ENCODE results near the gene MYL4.

MYL4 gene

DNA sequence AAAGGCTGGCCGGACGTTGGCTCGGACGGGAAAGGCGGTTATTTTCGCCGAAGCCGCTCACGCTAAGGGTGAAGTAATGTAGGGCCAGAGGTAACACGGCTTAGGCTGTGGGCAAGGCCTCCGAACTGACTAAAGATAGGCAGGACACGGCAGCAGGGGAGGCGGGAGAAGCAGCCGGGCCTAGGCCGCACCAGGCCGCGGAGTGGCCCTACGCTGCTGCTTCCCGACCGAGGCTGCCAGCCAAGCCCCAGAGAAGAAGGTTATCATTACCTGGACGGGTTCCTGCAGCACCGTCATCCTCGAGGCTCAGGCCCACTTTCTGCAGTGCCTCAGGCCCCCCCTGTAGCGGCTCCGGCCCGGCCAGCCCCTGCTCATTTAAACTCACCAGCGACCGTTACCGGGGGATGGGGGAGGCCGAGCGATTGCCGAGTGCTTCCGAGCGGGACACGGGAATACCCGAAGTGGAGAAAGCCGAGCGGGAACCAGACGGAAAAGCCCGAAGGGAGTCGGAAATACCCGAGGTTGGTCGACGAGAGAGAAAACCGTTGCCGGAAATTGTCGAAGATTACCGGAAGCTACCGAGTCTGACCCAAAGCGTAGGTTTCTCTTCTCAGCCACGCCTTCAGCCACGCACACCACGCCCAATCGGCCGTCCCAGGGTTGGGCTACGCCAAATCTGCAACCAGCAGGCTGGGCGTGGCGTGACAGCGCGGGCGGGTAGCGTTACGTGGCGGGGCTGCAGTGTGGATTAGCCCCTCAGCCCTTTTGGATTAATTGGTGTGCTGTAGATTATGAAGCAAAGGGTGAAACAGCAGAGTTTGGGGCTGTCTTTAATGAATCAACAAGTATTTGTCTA lies 20.0 kb upstream of the MYL4 start, which contains the start of gene CDC27:
Gene CDC27, minus strand, starts transcription at position 420 of the 856 bp plus-strand sequence. Its CDS starts 123 bp downstream, at position 297.
- Histone ChIP-seq H2AK5ac (ENCODE audit: low read depth, low read length) (peak within 1 kb of the TSS; percentile 77), H3K14ac (ENCODE audit: low read length) (peak within 1 kb of the TSS; percentile 95), H3K9me3 (replicated peaks in 1 of 2; ENCODE audit: control insufficient read depth in 2 of 2, insufficient read depth in 1 of 2, low read depth in 1 of 2, low read length in 2 of 2) (peaks cover 0 to 3% of the 10 kb centered on the region in 2 donors), H3K4me1 (ENCODE audit: control insufficient read depth in 2 of 2, insufficient read depth in 1 of 2, low read depth in 1 of 2, low read length in 2 of 2) (peaks cover 0 to 2% of the 10 kb centered on the region in 2 donors), H3K36me3 (replicated peaks in 1 of 2; ENCODE audit: control insufficient read depth in 2 of 2, insufficient read depth in 2 of 2, low read length in 2 of 2) (peaks cover 0 to 23% of the 10 kb centered on the region in 2 donors), H3K4ac (ENCODE audit: low read length) (no peak within 1 kb of the TSS), H3K27me3 (ENCODE audit: control insufficient read depth in 3 of 3, insufficient read depth in 3 of 3, low read depth in 1 of 3, low read length in 3 of 3) (peaks cover 0 to 4% (median 0%) of the 10 kb centered on the region in 3 experiments), H2BK15ac (ENCODE audit: low read length) (no peak within 1 kb of the TSS), H2BK5ac (ENCODE audit: low read length) (peak within 1 kb of the TSS; percentile 47), H2BK12ac (ENCODE audit: low read length) (no peak within 1 kb of the TSS), H3K4me3 (ENCODE audit: low read length in 2 of 2) (peak within 1 kb of the TSS; percentile 80 to 88), H4K91ac (ENCODE audit: low read depth, low read length, poor library complexity) (peak within 1 kb of the TSS; percentile 34), H2BK120ac (ENCODE audit: low read depth, low read length) (peak within 1 kb of the TSS; percentile 92), H3K23ac (ENCODE audit: low read depth, low read length, poor library complexity) (peak within 1 kb of the TSS; percentile 15), H3K9ac (ENCODE audit: low read depth, low read length, poor library complexity) (peak within 1 kb of the TSS; percentile 90), H3K18ac (ENCODE audit: low read length) (peak within 1 kb of the TSS; percentile 98), H3K27ac (replicated peaks; ENCODE audit: low read length) (peak within 1 kb of the TSS; percentile 65), H4K8ac (ENCODE audit: low read depth, low read length) (no peak within 1 kb of the TSS), H3K4me2 (ENCODE audit: insufficient read depth, low read length, poor library complexity, severe bottlenecking) (peak within 1 kb of the TSS; percentile 73), H3K79me1 (ENCODE audit: low read depth, low read length) (peaks cover 3% of the 10 kb centered on the region), H2AFZ (ENCODE audit: low read length) (peak within 1 kb of the TSS; percentile 88)
- peak; percentile 100 for DNase-seq (ENCODE audit: low spot score)
- no CpG with 5 or more reads among the region's 64 CpGs for WGBS, 2 donors (ENCODE audit: extremely low coverage in 2 of 2, insufficient read length in 2 of 2, insufficient replicate concordance in 1 of 2)

DNA sequence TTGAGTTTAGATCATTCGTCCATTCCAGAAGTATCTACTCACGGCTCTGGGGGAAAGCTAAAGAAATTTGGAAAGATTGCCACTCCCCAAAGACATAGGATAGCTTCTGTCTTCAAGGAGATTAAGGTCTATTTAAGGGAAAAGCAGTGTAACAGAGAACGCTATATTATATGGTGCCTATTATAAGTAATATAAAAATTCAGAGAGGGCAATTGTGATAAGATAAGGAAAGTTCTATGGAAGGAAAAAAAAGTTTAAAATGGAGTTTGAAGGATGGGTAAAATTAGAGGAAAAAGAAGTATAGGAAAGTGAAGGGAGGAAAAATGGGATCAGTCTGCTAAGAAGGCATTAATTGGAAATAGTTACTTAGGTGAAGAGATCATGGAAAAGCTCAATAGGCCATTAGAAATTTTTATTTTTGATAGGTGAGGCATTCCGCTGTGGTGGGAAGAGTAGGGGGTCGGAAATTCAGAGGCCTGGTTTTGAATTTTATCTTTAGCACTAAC lies 19.4 kb upstream of the MYL4 start:
- Histone ChIP-seq H3K4me1 (ENCODE audit: control insufficient read depth in 2 of 2, insufficient read depth in 1 of 2, low read depth in 1 of 2, low read length in 2 of 2) (no peaks in the 10 kb centered on the region), H2BK120ac (ENCODE audit: low read depth, low read length) (no peak overlapping the region), H3K27ac (replicated peaks; ENCODE audit: low read length) (no peak overlapping the region)

DNA sequence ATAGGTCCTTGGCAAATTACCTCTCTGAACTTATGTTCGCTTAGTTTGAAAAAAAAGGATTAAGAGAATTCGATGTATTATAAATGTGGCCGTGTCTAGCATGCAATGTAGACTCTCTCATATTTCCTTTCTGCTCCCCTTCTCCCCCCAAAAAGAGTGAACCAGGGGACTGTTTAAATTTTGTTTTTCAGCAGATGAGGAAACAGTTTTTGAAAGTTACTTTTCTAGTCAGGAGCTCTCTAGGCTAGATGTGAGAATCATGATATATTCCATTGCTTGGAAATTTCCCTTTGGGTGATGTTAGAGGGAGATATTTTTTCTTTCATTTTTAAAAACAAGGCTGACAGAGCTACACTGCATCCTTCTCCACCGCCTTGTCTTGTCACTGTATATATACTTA lies 18.9 kb upstream of the MYL4 start:
- Histone ChIP-seq H2BK15ac (ENCODE audit: low read length) (no peak overlapping the region), H3K14ac (ENCODE audit: low read length) (no peak overlapping the region), H2BK12ac (ENCODE audit: low read length) (no peak overlapping the region), H3K36me3 (replicated peaks in 1 of 2; ENCODE audit: control insufficient read depth in 2 of 2, insufficient read depth in 2 of 2, low read length in 2 of 2) (peaks cover 0 to 19% of the 10 kb centered on the region in 2 donors), H3K18ac (ENCODE audit: low read length) (no peak overlapping the region), H3K27ac (replicated peaks; ENCODE audit: low read length) (no peak overlapping the region), H3K4me1 (ENCODE audit: control insufficient read depth in 2 of 2, insufficient read depth in 1 of 2, low read depth in 1 of 2, low read length in 2 of 2) (no peaks in the 10 kb centered on the region), H2AK5ac (ENCODE audit: low read depth, low read length) (no peak overlapping the region), H3K27me3 (ENCODE audit: control insufficient read depth in 3 of 3, insufficient read depth in 3 of 3, low read depth in 1 of 3, low read length in 3 of 3) (peaks cover 0 to 4% (median 0%) of the 10 kb centered on the region in 3 experiments), H2AFZ (ENCODE audit: low read length) (no peak overlapping the region), H3K79me1 (ENCODE audit: low read depth, low read length) (peaks cover 3% of the 10 kb centered on the region), H4K91ac (ENCODE audit: low read depth, low read length, poor library complexity) (no peak overlapping the region), H3K4me3 (ENCODE audit: low read length in 2 of 2) (no peak overlapping the region), H2BK5ac (ENCODE audit: low read length) (no peak overlapping the region), H3K9ac (ENCODE audit: low read depth, low read length, poor library complexity) (no peak overlapping the region), H3K4me2 (ENCODE audit: insufficient read depth, low read length, poor library complexity, severe bottlenecking) (no peak overlapping the region), H2BK120ac (ENCODE audit: low read depth, low read length) (no peak overlapping the region), H3K9me3 (replicated peaks in 1 of 2; ENCODE audit: control insufficient read depth in 2 of 2, insufficient read depth in 1 of 2, low read depth in 1 of 2, low read length in 2 of 2) (peaks cover 0 to 3% of the 10 kb centered on the region in 2 donors), H4K8ac (ENCODE audit: low read depth, low read length) (no peak overlapping the region), H3K23ac (ENCODE audit: low read depth, low read length, poor library complexity) (no peak overlapping the region), H3K4ac (ENCODE audit: low read length) (no peak overlapping the region)
- no CpG with 5 or more reads among the region's 4 CpGs for WGBS, 2 donors (ENCODE audit: extremely low coverage in 2 of 2, insufficient read length in 2 of 2, insufficient replicate concordance in 1 of 2)
- no peak for DNase-seq (ENCODE audit: low spot score)

More for the DNA sequence above, 19.4 kb upstream of the MYL4 start:
- no CpG with 5 or more reads among the region's 5 CpGs for WGBS, 2 donors (ENCODE audit: extremely low coverage in 2 of 2, insufficient read length in 2 of 2, insufficient replicate concordance in 1 of 2)
- H4K8ac ChIP-seq (ENCODE audit: low read depth, low read length) = no peak overlapping the region
- H2BK5ac ChIP-seq (ENCODE audit: low read length) = no peak overlapping the region
- no peak for DNase-seq (ENCODE audit: low spot score)
- peak overlapping the region; percentile 88 for H2AFZ ChIP-seq (ENCODE audit: low read length)
- no peak overlapping the region for H3K18ac ChIP-seq (ENCODE audit: low read length)
- peaks cover 0 to 3% of the 10 kb centered on the region in 2 donors for H3K9me3 ChIP-seq (replicated peaks in 1 of 2; ENCODE audit: control insufficient read depth in 2 of 2, insufficient read depth in 1 of 2, low read depth in 1 of 2, low read length in 2 of 2)
- no peak overlapping the region for H2BK12ac ChIP-seq (ENCODE audit: low read length)
- H4K91ac ChIP-seq (ENCODE audit: low read depth, low read length, poor library complexity) = no peak overlapping the region
- no peak overlapping the region for H3K9ac ChIP-seq (ENCODE audit: low read depth, low read length, poor library complexity)
- H3K4me2 ChIP-seq (ENCODE audit: insufficient read depth, low read length, poor library complexity, severe bottlenecking) = peak overlapping the region; percentile 73
- no peak overlapping the region for H3K23ac ChIP-seq (ENCODE audit: low read depth, low read length, poor library complexity)
- H3K4me3 ChIP-seq (ENCODE audit: low read length in 2 of 2) = peak overlapping the region; percentile 50 to 67
- peaks cover 0 to 4% (median 0%) of the 10 kb centered on the region in 3 experiments for H3K27me3 ChIP-seq (ENCODE audit: control insufficient read depth in 3 of 3, insufficient read depth in 3 of 3, low read depth in 1 of 3, low read length in 3 of 3)
- H2AK5ac ChIP-seq (ENCODE audit: low read depth, low read length) = no peak overlapping the region
- peaks cover 0 to 19% of the 10 kb centered on the region in 2 donors for H3K36me3 ChIP-seq (replicated peaks in 1 of 2; ENCODE audit: control insufficient read depth in 2 of 2, insufficient read depth in 2 of 2, low read length in 2 of 2)
- H2BK15ac ChIP-seq (ENCODE audit: low read length) = no peak overlapping the region
- peaks cover 3% of the 10 kb centered on the region for H3K79me1 ChIP-seq (ENCODE audit: low read depth, low read length)
- H3K4ac ChIP-seq (ENCODE audit: low read length) = no peak overlapping the region
- H3K14ac ChIP-seq (ENCODE audit: low read length) = no peak overlapping the region

DNA sequence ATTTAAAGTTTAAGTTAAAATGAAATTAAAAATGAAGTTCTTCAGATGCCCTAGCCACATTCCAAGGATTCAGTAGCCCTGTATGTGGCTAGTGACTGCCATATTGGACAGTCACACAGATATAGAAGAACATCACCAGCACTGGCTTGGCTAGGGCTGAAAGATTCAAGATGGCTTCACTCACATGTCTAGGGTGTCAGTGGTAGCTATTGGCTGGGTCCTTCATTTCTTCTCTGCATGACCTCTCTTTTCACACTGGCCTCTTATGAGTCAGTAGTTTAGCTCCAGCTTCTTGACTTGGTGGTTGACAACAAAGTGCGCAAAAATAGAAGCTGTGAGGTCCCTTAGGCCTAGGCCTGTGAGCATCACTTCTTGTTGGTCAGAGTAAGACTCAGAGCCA lies 18.4 kb upstream of the MYL4 start:
- no peak overlapping the region for H3K9ac ChIP-seq (ENCODE audit: low read depth, low read length, poor library complexity)
- H3K4me3 ChIP-seq (ENCODE audit: low read length in 2 of 2) = no peak overlapping the region
- H4K8ac ChIP-seq (ENCODE audit: low read depth, low read length) = no peak overlapping the region
- H2AFZ ChIP-seq (ENCODE audit: low read length) = no peak overlapping the region
- no peak overlapping the region for H2BK12ac ChIP-seq (ENCODE audit: low read length)
- H3K27me3 ChIP-seq (ENCODE audit: control insufficient read depth in 3 of 3, insufficient read depth in 3 of 3, low read depth in 1 of 3, low read length in 3 of 3) = peaks cover 0 to 6% (median 0%) of the 10 kb centered on the region in 3 experiments
- peaks cover 0 to 15% of the 10 kb centered on the region in 2 donors for H3K36me3 ChIP-seq (replicated peaks in 1 of 2; ENCODE audit: control insufficient read depth in 2 of 2, insufficient read depth in 2 of 2, low read length in 2 of 2)
- no peak overlapping the region for H3K14ac ChIP-seq (ENCODE audit: low read length)
- H3K9me3 ChIP-seq (replicated peaks in 1 of 2; ENCODE audit: control insufficient read depth in 2 of 2, insufficient read depth in 1 of 2, low read depth in 1 of 2, low read length in 2 of 2) = peaks cover 0 to under 1% of the 10 kb centered on the region in 2 donors
- H4K91ac ChIP-seq (ENCODE audit: low read depth, low read length, poor library complexity) = no peak overlapping the region
- H3K23ac ChIP-seq (ENCODE audit: low read depth, low read length, poor library complexity) = no peak overlapping the region
- H3K4me1 ChIP-seq (ENCODE audit: control insufficient read depth in 2 of 2, insufficient read depth in 1 of 2, low read depth in 1 of 2, low read length in 2 of 2) = no peaks in the 10 kb centered on the region
- no peak overlapping the region for H2BK5ac ChIP-seq (ENCODE audit: low read length)
- H3K27ac ChIP-seq (replicated peaks; ENCODE audit: low read length) = no peak overlapping the region
- H3K4ac ChIP-seq (ENCODE audit: low read length) = no peak overlapping the region
- H3K4me2 ChIP-seq (ENCODE audit: insufficient read depth, low read length, poor library complexity, severe bottlenecking) = no peak overlapping the region
- WGBS, 2 donors (ENCODE audit: extremely low coverage in 2 of 2, insufficient read length in 2 of 2, insufficient replicate concordance in 1 of 2) = no CpG with 5 or more reads among the region's 1 CpG
- peaks cover 3% of the 10 kb centered on the region for H3K79me1 ChIP-seq (ENCODE audit: low read depth, low read length)
- no peak overlapping the region for H2BK15ac ChIP-seq (ENCODE audit: low read length)
- no peak overlapping the region for H3K18ac ChIP-seq (ENCODE audit: low read length)
- no peak for DNase-seq (ENCODE audit: low spot score)
- no peak overlapping the region for H2AK5ac ChIP-seq (ENCODE audit: low read depth, low read length)
- no peak overlapping the region for H2BK120ac ChIP-seq (ENCODE audit: low read depth, low read length)
